ENCODE data around the gene BEND4.

Gene BEND4

DNA sequence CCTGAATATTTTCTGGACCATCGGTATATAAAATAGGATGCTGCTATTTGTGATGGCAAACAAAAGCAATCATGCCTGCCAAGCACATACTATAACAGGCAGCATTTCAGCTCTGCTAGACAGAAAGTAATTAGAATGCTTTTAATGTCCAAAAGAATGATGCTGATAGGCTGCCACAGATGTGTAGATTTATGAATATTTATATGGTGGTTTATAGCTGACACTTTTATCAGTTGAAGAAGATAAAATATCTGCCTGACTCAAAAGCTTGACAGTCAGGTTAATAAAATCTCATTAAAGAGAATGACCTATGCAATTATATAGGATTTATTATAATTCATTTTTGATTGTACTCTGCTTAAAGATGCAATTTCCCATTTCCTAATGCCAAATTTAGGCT, 4.0 kb downstream of the BEND4 start:
- Histone ChIP-seq H3K9me3 (ENCODE audit: control insufficient read depth, low read depth, low read length) (no peaks in the 10 kb centered on the region), H3K36me3 (ENCODE audit: control insufficient read depth, low read depth, low read length) (peaks cover 3% of the 10 kb centered on the region), H3K9ac (ENCODE audit: low read length) (no peak overlapping the region), H3K4me3 (ENCODE audit: low read length) (no peak overlapping the region), H3K4me1 (ENCODE audit: control insufficient read depth, low read depth, low read length) (peaks cover 6% of the 10 kb centered on the region), H3K27me3 (ENCODE audit: control insufficient read depth, insufficient read depth, low read length) (peaks cover 36% of the 10 kb centered on the region), H3K27ac (ENCODE audit: low read length) (no peak overlapping the region)

DNA sequence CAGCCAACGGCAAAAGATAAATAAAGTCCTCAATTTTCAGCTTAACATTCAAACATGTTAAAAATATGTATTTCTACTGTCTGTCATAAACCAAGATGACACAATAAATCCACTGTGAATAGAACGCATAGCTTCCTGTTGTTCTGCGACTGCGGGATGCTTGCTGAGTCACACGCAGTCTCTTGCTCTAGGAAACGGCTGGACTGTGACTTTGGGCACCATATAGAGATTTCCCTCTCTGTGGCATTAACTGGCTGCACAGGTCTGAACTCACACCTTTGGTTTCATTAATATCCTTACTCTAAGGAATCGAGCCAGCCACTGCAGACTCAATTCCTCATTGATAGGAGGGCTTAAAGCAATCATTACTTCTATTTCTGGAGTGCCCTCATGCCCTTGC, 8.4 kb downstream of the BEND4 start:
- Histone ChIP-seq H3K9me3 (ENCODE audit: control insufficient read depth, low read depth, low read length) (no peaks in the 10 kb centered on the region), H3K36me3 (ENCODE audit: control insufficient read depth, low read depth, low read length) (peaks cover 26% of the 10 kb centered on the region), H3K27me3 (ENCODE audit: control insufficient read depth, insufficient read depth, low read length) (no peaks in the 10 kb centered on the region), H3K9ac (ENCODE audit: low read length) (no peak overlapping the region), H3K4me1 (ENCODE audit: control insufficient read depth, low read depth, low read length) (no peaks in the 10 kb centered on the region), H3K27ac (ENCODE audit: low read length) (no peak overlapping the region), H3K4me3 (ENCODE audit: low read length) (no peak overlapping the region)

DNA sequence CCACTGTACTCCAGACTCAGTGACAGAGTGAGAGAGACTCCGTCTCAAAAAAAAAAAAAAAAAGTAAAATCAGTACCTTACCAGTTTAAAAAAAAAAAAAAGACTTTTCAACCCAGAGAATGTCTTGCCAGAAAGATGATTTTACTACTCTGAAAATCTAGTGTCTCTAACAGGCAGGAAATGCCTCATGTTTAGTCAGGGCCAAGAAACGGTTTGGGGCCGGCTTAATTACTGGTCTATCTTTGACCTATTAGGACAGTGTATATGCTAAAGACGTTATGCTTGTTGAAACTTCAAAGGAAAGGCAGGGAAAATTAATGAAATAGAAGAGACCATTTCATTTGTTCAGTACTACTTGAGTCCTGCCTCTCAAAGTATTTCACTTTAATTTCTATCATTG, 9.9 kb downstream of the BEND4 start:
- no peaks in the 10 kb centered on the region for H3K4me1 ChIP-seq (ENCODE audit: control insufficient read depth, low read depth, low read length)
- H3K9ac ChIP-seq (ENCODE audit: low read length): no peak overlapping the region
- no peak overlapping the region for H3K4me3 ChIP-seq (ENCODE audit: low read length)
- H3K9me3 ChIP-seq (ENCODE audit: control insufficient read depth, low read depth, low read length): no peaks in the 10 kb centered on the region
- no peak overlapping the region for H3K27ac ChIP-seq (ENCODE audit: low read length)
- no peaks in the 10 kb centered on the region for H3K27me3 ChIP-seq (ENCODE audit: control insufficient read depth, insufficient read depth, low read length)
- peaks cover 26% of the 10 kb centered on the region for H3K36me3 ChIP-seq (ENCODE audit: control insufficient read depth, low read depth, low read length)

DNA sequence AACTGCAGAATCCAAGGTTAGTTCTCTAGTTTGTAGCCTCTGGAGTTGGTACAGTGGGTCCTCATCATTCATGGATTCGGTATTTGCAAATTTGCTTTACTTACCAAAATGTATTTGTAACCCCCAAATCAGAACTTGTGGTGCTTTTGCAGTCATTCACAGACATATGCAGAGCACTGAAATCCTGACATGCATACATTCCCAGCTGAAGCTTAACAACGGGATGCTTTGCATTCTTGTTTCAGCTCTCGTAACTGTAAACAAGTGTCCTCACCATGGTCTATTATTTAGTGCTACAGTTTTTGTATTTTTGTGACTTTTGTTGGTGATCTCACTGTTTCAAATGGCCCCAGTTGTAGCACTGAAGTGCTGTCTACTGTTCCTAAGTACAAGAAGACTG, 16.1 kb downstream of the BEND4 start:
- Histone ChIP-seq H3K27ac (ENCODE audit: low read length) (no peak overlapping the region), H3K4me3 (ENCODE audit: low read length) (no peak overlapping the region), H3K4me1 (ENCODE audit: control insufficient read depth, low read depth, low read length) (peaks cover 14% of the 10 kb centered on the region), H3K27me3 (ENCODE audit: control insufficient read depth, insufficient read depth, low read length) (no peaks in the 10 kb centered on the region), H3K9ac (ENCODE audit: low read length) (no peak overlapping the region), H3K36me3 (ENCODE audit: control insufficient read depth, low read depth, low read length) (peaks cover 13% of the 10 kb centered on the region), H3K9me3 (ENCODE audit: control insufficient read depth, low read depth, low read length) (no peaks in the 10 kb centered on the region)

DNA sequence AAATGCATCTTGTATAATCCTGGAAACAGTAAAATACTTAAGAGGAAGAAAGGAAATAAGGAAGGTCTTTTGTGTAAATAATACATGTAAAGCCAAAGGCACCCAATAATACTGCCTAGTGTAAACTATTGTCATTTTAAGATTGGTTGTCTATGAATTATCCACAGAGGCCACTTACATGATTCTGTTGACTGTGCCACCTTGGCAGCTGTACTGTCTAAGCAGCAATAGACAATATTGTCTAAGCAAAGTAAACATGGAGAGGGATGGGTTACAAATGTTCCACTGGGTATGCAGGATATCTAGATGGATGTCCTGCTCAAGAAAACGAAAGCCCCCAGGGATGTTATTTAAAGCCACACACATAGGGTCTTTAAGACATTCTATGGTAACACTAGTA, 19.4 kb downstream of the BEND4 start:
- no peaks in the 10 kb centered on the region for H3K27me3 ChIP-seq (ENCODE audit: control insufficient read depth, insufficient read depth, low read length)
- H3K27ac ChIP-seq (ENCODE audit: low read length): no peak overlapping the region
- no peak overlapping the region for H3K9ac ChIP-seq (ENCODE audit: low read length)
- no peaks in the 10 kb centered on the region for H3K36me3 ChIP-seq (ENCODE audit: control insufficient read depth, low read depth, low read length)
- peaks cover 15% of the 10 kb centered on the region for H3K4me1 ChIP-seq (ENCODE audit: control insufficient read depth, low read depth, low read length)
- no peak overlapping the region for H3K4me3 ChIP-seq (ENCODE audit: low read length)
- no peaks in the 10 kb centered on the region for H3K9me3 ChIP-seq (ENCODE audit: control insufficient read depth, low read depth, low read length)

DNA sequence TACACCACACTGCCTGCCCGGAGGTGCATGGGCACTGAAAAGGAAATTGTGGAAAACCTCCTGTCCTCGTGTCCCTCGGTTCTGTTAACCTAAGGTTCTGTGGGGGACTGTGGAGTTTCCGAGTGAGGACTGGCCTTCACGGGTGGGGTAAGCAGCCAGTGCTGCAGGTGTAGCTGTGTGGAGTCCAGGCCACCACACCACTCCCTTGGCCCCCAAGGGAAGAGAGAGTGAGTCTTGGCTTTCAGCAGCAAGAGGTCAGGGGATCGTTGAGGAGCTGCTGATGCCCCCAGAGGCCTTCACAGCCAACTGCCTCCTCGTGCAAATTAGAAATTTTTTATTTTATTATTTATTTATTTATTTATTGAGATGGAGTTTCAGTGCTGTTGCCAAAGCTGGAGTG, 20.4 kb downstream of the BEND4 start:
- H3K4me1 ChIP-seq (ENCODE audit: control insufficient read depth, low read depth, low read length): peaks cover 15% of the 10 kb centered on the region
- H3K9ac ChIP-seq (ENCODE audit: low read length): no peak overlapping the region
- no peak overlapping the region for H3K27ac ChIP-seq (ENCODE audit: low read length)
- H3K9me3 ChIP-seq (ENCODE audit: control insufficient read depth, low read depth, low read length): no peaks in the 10 kb centered on the region
- no peak overlapping the region for H3K4me3 ChIP-seq (ENCODE audit: low read length)
- H3K36me3 ChIP-seq (ENCODE audit: control insufficient read depth, low read depth, low read length): no peaks in the 10 kb centered on the region
- H3K27me3 ChIP-seq (ENCODE audit: control insufficient read depth, insufficient read depth, low read length): no peaks in the 10 kb centered on the region

DNA sequence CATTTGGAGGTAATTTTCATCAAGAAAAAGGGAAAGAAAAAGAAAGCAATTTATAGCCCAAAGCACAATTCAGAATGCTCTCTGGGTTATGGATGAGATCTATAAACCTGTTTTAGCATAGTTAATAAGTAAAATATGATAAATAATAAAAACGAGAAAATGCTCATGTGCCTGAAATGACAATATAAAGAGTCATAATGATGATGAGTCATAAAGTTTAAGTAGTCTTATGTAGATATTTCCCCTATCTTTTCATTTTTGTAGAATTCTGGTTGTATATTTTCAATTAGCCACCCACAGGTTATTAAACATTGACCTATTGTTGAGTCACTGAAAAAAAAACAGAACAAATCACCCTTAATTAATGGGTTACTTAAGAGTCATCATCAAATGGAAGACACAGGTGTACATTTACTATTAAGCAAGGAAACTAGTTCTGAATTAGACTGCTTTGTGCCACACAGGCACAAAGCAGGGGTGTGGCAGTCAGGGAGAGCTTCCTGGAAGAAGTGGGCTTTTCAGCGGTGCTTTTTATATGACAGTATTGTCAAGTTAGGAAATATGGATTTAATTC, 29.3 kb downstream of the BEND4 start:
- Histone ChIP-seq H3K4me3 (ENCODE audit: low read length) (no peak overlapping the region), H3K9me3 (ENCODE audit: control insufficient read depth, low read depth, low read length) (no peaks in the 10 kb centered on the region), H3K4me1 (ENCODE audit: control insufficient read depth, low read depth, low read length) (peaks cover 8% of the 10 kb centered on the region), H3K27me3 (ENCODE audit: control insufficient read depth, insufficient read depth, low read length) (no peaks in the 10 kb centered on the region), H3K27ac (ENCODE audit: low read length) (no peak overlapping the region), H3K9ac (ENCODE audit: low read length) (no peak overlapping the region), H3K36me3 (ENCODE audit: control insufficient read depth, low read depth, low read length) (peaks cover 24% of the 10 kb centered on the region)

DNA sequence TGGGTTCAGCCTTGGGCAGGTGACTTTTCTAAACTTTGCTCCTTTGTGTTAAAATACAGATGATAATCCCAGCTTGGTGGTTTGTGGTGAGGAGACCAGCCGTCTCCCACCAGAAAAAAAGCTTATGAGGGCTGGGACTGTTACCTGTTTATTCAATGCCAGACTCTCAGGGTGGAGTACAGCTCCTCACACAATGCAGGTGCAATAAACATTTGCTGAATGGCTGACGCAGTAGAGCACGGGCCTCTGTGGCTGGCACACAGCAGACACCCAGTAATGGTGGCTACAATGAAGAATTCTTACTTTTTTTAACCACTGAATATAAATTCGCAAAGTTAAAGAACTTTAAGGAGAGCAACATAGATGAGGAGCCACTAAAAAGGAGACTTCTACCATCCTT, 30.2 kb downstream of the BEND4 start:
- Histone ChIP-seq H3K36me3 (ENCODE audit: control insufficient read depth, low read depth, low read length) (peaks cover 24% of the 10 kb centered on the region), H3K9ac (ENCODE audit: low read length) (no peak overlapping the region), H3K27ac (ENCODE audit: low read length) (no peak overlapping the region), H3K4me1 (ENCODE audit: control insufficient read depth, low read depth, low read length) (peaks cover 8% of the 10 kb centered on the region), H3K4me3 (ENCODE audit: low read length) (no peak overlapping the region), H3K27me3 (ENCODE audit: control insufficient read depth, insufficient read depth, low read length) (no peaks in the 10 kb centered on the region), H3K9me3 (ENCODE audit: control insufficient read depth, low read depth, low read length) (no peaks in the 10 kb centered on the region)

DNA sequence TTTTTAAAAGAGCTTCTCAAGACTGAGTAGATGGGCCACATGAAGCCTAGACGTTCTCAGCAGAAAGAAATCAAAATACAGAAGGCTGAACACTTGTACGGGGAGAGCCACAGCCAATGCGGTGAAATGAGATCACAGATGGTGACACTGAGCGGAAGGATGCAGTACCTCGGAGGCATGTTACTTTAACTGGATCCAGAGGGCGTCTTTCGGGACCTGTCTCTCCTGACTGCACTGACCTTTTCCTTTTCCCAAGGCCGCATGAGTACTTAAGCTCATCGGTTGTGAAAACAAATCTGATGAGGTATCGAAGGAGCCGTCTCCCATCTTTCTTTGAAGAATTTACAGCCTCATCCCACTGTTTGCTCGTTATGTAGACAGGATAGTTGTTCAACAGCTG, 32.6 kb downstream of the BEND4 start:
- Histone ChIP-seq H3K4me3 (ENCODE audit: low read length) (no peak overlapping the region), H3K27me3 (ENCODE audit: control insufficient read depth, insufficient read depth, low read length) (no peaks in the 10 kb centered on the region), H3K9ac (ENCODE audit: low read length) (no peak overlapping the region), H3K27ac (ENCODE audit: low read length) (no peak overlapping the region), H3K4me1 (ENCODE audit: control insufficient read depth, low read depth, low read length) (peaks cover 8% of the 10 kb centered on the region), H3K9me3 (ENCODE audit: control insufficient read depth, low read depth, low read length) (no peaks in the 10 kb centered on the region), H3K36me3 (ENCODE audit: control insufficient read depth, low read depth, low read length) (peaks cover 19% of the 10 kb centered on the region)

DNA sequence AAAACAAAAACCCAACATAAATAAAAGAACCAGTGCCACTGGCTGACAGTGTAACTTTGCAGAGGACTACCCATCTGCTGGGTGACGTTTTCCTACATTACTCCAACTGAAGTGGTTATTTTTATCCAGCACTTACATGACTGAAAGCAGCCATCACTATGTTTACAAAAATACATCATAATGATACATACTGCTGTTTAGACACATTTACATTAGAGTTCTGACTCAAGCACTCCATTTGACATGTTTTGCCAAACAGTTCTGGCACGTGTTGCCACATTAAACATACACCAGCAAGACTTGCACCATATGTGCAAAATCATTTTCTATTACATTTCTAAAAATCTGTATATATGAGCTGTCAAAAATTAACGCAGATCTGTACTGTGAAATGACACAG, 39.6 kb downstream of the BEND4 start:
- Histone ChIP-seq H3K4me3 (ENCODE audit: low read length) (no peak overlapping the region), H3K27me3 (ENCODE audit: control insufficient read depth, insufficient read depth, low read length) (no peaks in the 10 kb centered on the region), H3K9ac (ENCODE audit: low read length) (no peak overlapping the region), H3K27ac (ENCODE audit: low read length) (no peak overlapping the region), H3K9me3 (ENCODE audit: control insufficient read depth, low read depth, low read length) (no peaks in the 10 kb centered on the region), H3K4me1 (ENCODE audit: control insufficient read depth, low read depth, low read length) (no peaks in the 10 kb centered on the region), H3K36me3 (ENCODE audit: control insufficient read depth, low read depth, low read length) (peaks cover 3% of the 10 kb centered on the region)

DNA sequence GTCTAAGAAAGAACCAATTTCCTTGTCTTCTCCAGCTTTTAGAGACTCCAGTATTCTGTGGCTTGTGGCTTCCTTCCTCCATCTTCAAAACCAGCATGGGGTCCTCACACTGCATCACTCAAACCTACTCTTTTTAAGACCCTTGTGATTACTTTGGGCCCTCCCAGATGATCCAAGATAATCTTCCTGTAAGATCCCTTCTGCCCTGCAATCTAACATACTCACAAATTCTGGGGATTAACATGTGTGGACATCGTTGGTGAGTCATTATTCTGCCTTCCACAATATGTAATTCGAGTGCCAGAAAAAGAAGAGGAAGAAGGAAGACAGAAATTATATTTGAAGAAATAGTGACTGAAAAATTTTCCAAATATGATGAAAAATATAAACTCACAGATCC, 47.9 kb downstream of the BEND4 start:
- no peaks in the 10 kb centered on the region for H3K27me3 ChIP-seq (ENCODE audit: control insufficient read depth, insufficient read depth, low read length)
- no peak overlapping the region for H3K9ac ChIP-seq (ENCODE audit: low read length)

DNA sequence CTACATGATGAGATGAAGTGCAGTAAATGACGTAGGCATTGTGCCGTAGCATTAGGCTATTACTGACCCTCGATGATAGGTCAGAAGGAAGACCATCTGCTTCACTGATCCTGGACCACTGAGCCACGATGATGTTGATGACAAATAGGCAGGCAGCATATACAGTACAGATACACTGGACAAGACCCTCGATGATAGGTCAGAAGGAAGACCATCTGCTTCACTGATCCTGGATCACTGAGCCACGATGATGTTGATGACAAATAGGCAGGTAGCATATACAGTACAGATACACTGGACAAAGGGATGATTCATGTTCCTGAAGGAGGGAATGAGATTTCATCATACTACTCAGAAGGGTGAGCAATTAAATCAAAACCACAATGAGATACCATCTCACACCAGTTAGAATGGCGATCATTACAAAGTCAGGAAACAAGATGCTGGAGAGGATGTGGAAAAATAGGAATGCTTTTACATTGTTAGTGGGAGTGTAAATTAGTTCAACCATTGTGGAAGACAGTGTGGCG, 50.9 kb downstream of the BEND4 start:
- Histone ChIP-seq H3K27ac (ENCODE audit: low read length) (no peak overlapping the region), H3K4me1 (ENCODE audit: control insufficient read depth, low read depth, low read length) (no peaks in the 10 kb centered on the region), H3K4me3 (ENCODE audit: low read length) (no peak overlapping the region), H3K36me3 (ENCODE audit: control insufficient read depth, low read depth, low read length) (no peaks in the 10 kb centered on the region), H3K9ac (ENCODE audit: low read length) (no peak overlapping the region), H3K27me3 (ENCODE audit: control insufficient read depth, insufficient read depth, low read length) (no peaks in the 10 kb centered on the region), H3K9me3 (ENCODE audit: control insufficient read depth, low read depth, low read length) (no peaks in the 10 kb centered on the region)

More for the DNA sequence above, 47.9 kb downstream of the BEND4 start:
- Histone ChIP-seq H3K36me3 (ENCODE audit: control insufficient read depth, low read depth, low read length) (no peaks in the 10 kb centered on the region), H3K4me3 (ENCODE audit: low read length) (no peak overlapping the region), H3K9me3 (ENCODE audit: control insufficient read depth, low read depth, low read length) (no peaks in the 10 kb centered on the region), H3K4me1 (ENCODE audit: control insufficient read depth, low read depth, low read length) (no peaks in the 10 kb centered on the region), H3K27ac (ENCODE audit: low read length) (no peak overlapping the region)

All from iPS-18a (cell line).